Measurements from ENCODE around the gene IGFBP5. TPM values are rescaled to one million over a fixed set of nuclear protein-coding genes. Genes with fewer than 3 reads are reported as not detected.

Gene IGFBP5
- polyA plus RNA-seq, 1 donor from 2014 or later = 1.6 TPM

- TF ChIP-seq EP300 (conservative IDR thresholded peaks at IDR 0.05; ENCODE audit: poor library complexity, severe bottlenecking) = no peak
- no peak for TF ChIP-seq CTCF (IDR thresholded peaks at IDR 0.05; ENCODE audit: poor library complexity, severe bottlenecking)
- TF ChIP-seq TAF1 (IDR thresholded peaks at IDR 0.05; ENCODE audit: low read depth) = no peak
- TF ChIP-seq MXI1 (conservative IDR thresholded peaks at IDR 0.05; ENCODE audit: poor library complexity, severe bottlenecking) = no peak
- TF ChIP-seq RAD21 (conservative IDR thresholded peaks at IDR 0.05) = no peak
- TF ChIP-seq SMC3 (conservative IDR thresholded peaks at IDR 0.05; ENCODE audit: poor library complexity) = no peak
- TF ChIP-seq REST (IDR thresholded peaks at IDR 0.05; ENCODE audit: borderline replicate concordance) = no peak
- Histone ChIP-seq H3K36me3 (ENCODE audit: insufficient read depth, low read length) (no peaks in the 10 kb centered on the region), H3K79me2 (replicated peaks; ENCODE audit: insufficient read depth, low read length) (no peaks in the 10 kb centered on the region), H3K27ac (ENCODE audit: low read length) (no peak overlapping the region), H3K4me3 (ENCODE audit: low read length) (no peak overlapping the region), H3K4me2 (ENCODE audit: low read length) (no peak overlapping the region), H4K20me1 (ENCODE audit: insufficient read depth) (no peaks in the 10 kb centered on the region), H3K9ac (ENCODE audit: low read length) (no peak overlapping the region), H3F3A (ENCODE audit: insufficient read depth, low read length, poor library complexity, severe bottlenecking) (no peaks in the 10 kb centered on the region), H2AFZ (ENCODE audit: low read depth, low read length) (no peak overlapping the region), H3K27me3 (ENCODE audit: insufficient read depth, low read depth, low read length) (no peaks in the 10 kb centered on the region), H3K9me2 (ENCODE audit: insufficient read depth, low read length) (no peaks in the 10 kb centered on the region), H3K9me3 (ENCODE audit: low read length) (no peaks in the 10 kb centered on the region)
Observed at GRCh38 chr2:216671791-216672343, 23.5 kb downstream of the IGFBP5 start.

- no peaks in the 10 kb centered on the region for H3K27me3 ChIP-seq (ENCODE audit: insufficient read depth, low read depth, low read length)
- no peak overlapping the region for H3K9ac ChIP-seq (ENCODE audit: low read length)
- no peaks in the 10 kb centered on the region for H3K36me3 ChIP-seq (ENCODE audit: insufficient read depth, low read length)
- no peaks in the 10 kb centered on the region for H3K79me2 ChIP-seq (replicated peaks; ENCODE audit: insufficient read depth, low read length)
- no peaks in the 10 kb centered on the region for H4K20me1 ChIP-seq (ENCODE audit: insufficient read depth)
- no peaks in the 10 kb centered on the region for H3F3A ChIP-seq (ENCODE audit: insufficient read depth, low read length, poor library complexity, severe bottlenecking)
- no peaks in the 10 kb centered on the region for H3K9me3 ChIP-seq (ENCODE audit: low read length)
- H3K4me3 ChIP-seq (ENCODE audit: low read length) = no peak overlapping the region
- no peak overlapping the region for H2AFZ ChIP-seq (ENCODE audit: low read depth, low read length)
- no peaks in the 10 kb centered on the region for H3K9me2 ChIP-seq (ENCODE audit: insufficient read depth, low read length)
- TF ChIP-seq POLR2AphosphoS5 (IDR thresholded peaks at IDR 0.05) (no peak), SMC3 (conservative IDR thresholded peaks at IDR 0.05; ENCODE audit: poor library complexity) (no peak), CTCF (IDR thresholded peaks at IDR 0.05; ENCODE audit: poor library complexity, severe bottlenecking) (no peak), EZH2 (IDR thresholded peaks at IDR 0.05; ENCODE audit: borderline replicate concordance, insufficient read depth, low read length, poor library complexity, severe bottlenecking) (no peak), RAD21 (conservative IDR thresholded peaks at IDR 0.05) (no peak), EP300 (conservative IDR thresholded peaks at IDR 0.05; ENCODE audit: poor library complexity, severe bottlenecking) (no peak), MXI1 (conservative IDR thresholded peaks at IDR 0.05; ENCODE audit: poor library complexity, severe bottlenecking) (no peak), REST (IDR thresholded peaks at IDR 0.05; ENCODE audit: borderline replicate concordance) (no peak), TAF1 (IDR thresholded peaks at IDR 0.05; ENCODE audit: low read depth) (no peak)
- H3K27ac ChIP-seq (ENCODE audit: low read length) = no peak overlapping the region
- no peak overlapping the region for H3K4me2 ChIP-seq (ENCODE audit: low read length)
Observed at GRCh38 chr2:216671081-216671411, 24.3 kb downstream of the IGFBP5 start.
